Neutrophil (primary cell): ENCODE results near the gene SCN4B.

Source experiments
- H3K27ac ChIP-seq: fragments of 200-600 bp; sonication (generic); 2 replicates; pipeline ENCODE4 v1.5.1; 2016; ENCODE audit warnings: mild to moderate bottlenecking, moderate library complexity
- H3K27me3 ChIP-seq: fragments of 200-600 bp; sonication (generic); 2 replicates; pipeline ENCODE4 v1.6.0; 2016; ENCODE audit warnings: mild to moderate bottlenecking
- H3K36me3 ChIP-seq: fragments of 200-600 bp; sonication (generic); 2 replicates; pipeline ENCODE4 v1.5.1; 2017
- H3K4me1 ChIP-seq, 2 experiments: fragments of 200-600 bp in 1 of 2; sonication (generic) in 1 of 2; 1 replicate in 1 of 2; 2 replicates in 1 of 2; pipeline versions ENCODE4 v1.5.1 to v1.6.1; 2013 to 2016; ENCODE audit warnings: low read depth in 1 of 2, low read length in 1 of 2, mild to moderate bottlenecking in 1 of 2, moderate library complexity in 1 of 2; ENCODE audit not compliant: control insufficient read depth in 1 of 2, insufficient read depth in 1 of 2
- H3K4me3 ChIP-seq, 2 experiments: fragments of 200-600 bp in 1 of 2; sonication (generic) in 1 of 2; 1 replicate in 1 of 2; 2 replicates in 1 of 2; pipeline ENCODE4 v1.5.1; 2013 to 2016; ENCODE audit warnings: low read depth in 1 of 2, low read length in 1 of 2, mild to moderate bottlenecking in 1 of 2, moderate library complexity in 1 of 2
- H3K9me3 ChIP-seq: fragments of 200-600 bp; sonication (generic); 2 replicates; pipeline ENCODE4 v1.5.1; 2016
- CTCF ChIP-seq: fragments of 200-600 bp; sonication (generic); IDR thresholded peaks from 2 replicates; pipeline ENCODE4 v1.5.1; 2016; ENCODE audit warnings: antibody characterized with exemption

SCN4B gene

GRCh38 chr11:118143661-118144185 lies 8.9 kb downstream of the SCN4B start:
- Histone ChIP-seq H3K9me3 (no peaks in the 10 kb centered on the region), H3K36me3 (no peaks in the 10 kb centered on the region), H3K27me3 (peaks cover 46% of the 10 kb centered on the region), H3K27ac (peak overlapping the region; percentile 68), H3K4me3 (no peak overlapping the region), H3K4me1 (peaks cover 24 to 31% of the 10 kb centered on the region in 2 experiments)
- no peak for TF ChIP-seq CTCF

GRCh38 chr11:118142809-118143208 lies 9.8 kb downstream of the SCN4B start:
- TF ChIP-seq CTCF = no peak
- Histone ChIP-seq H3K27me3 (peaks cover 37% of the 10 kb centered on the region), H3K9me3 (no peaks in the 10 kb centered on the region), H3K4me1 (peaks cover 24 to 31% of the 10 kb centered on the region in 2 experiments), H3K36me3 (no peaks in the 10 kb centered on the region), H3K27ac (peak overlapping the region; percentile 68), H3K4me3 (peak overlapping the region; percentile 13 to 33)

- no peaks in the 10 kb centered on the region for H3K9me3 ChIP-seq
- no peak for TF ChIP-seq CTCF
- no peak overlapping the region for H3K4me3 ChIP-seq
- H3K27me3 ChIP-seq = peaks cover 30% of the 10 kb centered on the region
- peak overlapping the region; percentile 68 for H3K27ac ChIP-seq
- peaks cover 24 to 31% of the 10 kb centered on the region in 2 experiments for H3K4me1 ChIP-seq
- H3K36me3 ChIP-seq = no peaks in the 10 kb centered on the region
These were observed 10.5 kb downstream of the SCN4B start for GRCh38 chr11:118142081-118142480.

GRCh38 chr11:118139578-118139977 lies 13.0 kb downstream of the SCN4B start:
- no peak for TF ChIP-seq CTCF
- Histone ChIP-seq H3K27me3 (peaks cover 16% of the 10 kb centered on the region), H3K27ac (no peak overlapping the region), H3K36me3 (no peaks in the 10 kb centered on the region), H3K9me3 (no peaks in the 10 kb centered on the region), H3K4me3 (no peak overlapping the region), H3K4me1 (peaks cover 16 to 17% of the 10 kb centered on the region in 2 experiments)

- peaks cover 16 to 17% of the 10 kb centered on the region in 2 experiments for H3K4me1 ChIP-seq
- H3K27ac ChIP-seq = no peak overlapping the region
- H3K4me3 ChIP-seq = no peak overlapping the region
- peaks cover 12% of the 10 kb centered on the region for H3K27me3 ChIP-seq
- no peaks in the 10 kb centered on the region for H3K9me3 ChIP-seq
- no peak for TF ChIP-seq CTCF
- H3K36me3 ChIP-seq = no peaks in the 10 kb centered on the region
These were observed 13.7 kb downstream of the SCN4B start for GRCh38 chr11:118138839-118139420.
